A549 treated with AZD9567 at 1 μM for 4 hours (cell line): ENCODE data around the gene FLRT2. TPM values are rescaled to one million over a fixed set of nuclear protein-coding genes. Genes with fewer than 3 reads are reported as not detected.

ENCODE experiments used
- total RNA-seq: library from RNA; stranded (reverse); fragments of 200-300 nt; extraction: Qiagen RNA extraction; gene quantifications from 5 replicates; pipeline ENCODE4 v1.2.3, GENCODE V29; 2022; ENCODE audit not compliant: insufficient read depth

Gene FLRT2, protein sequence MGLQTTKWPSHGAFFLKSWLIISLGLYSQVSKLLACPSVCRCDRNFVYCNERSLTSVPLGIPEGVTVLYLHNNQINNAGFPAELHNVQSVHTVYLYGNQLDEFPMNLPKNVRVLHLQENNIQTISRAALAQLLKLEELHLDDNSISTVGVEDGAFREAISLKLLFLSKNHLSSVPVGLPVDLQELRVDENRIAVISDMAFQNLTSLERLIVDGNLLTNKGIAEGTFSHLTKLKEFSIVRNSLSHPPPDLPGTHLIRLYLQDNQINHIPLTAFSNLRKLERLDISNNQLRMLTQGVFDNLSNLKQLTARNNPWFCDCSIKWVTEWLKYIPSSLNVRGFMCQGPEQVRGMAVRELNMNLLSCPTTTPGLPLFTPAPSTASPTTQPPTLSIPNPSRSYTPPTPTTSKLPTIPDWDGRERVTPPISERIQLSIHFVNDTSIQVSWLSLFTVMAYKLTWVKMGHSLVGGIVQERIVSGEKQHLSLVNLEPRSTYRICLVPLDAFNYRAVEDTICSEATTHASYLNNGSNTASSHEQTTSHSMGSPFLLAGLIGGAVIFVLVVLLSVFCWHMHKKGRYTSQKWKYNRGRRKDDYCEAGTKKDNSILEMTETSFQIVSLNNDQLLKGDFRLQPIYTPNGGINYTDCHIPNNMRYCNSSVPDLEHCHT
- 1.5 to 3.1 TPM (median 2.7 TPM) in 5 replicates for total RNA-seq

DNA sequence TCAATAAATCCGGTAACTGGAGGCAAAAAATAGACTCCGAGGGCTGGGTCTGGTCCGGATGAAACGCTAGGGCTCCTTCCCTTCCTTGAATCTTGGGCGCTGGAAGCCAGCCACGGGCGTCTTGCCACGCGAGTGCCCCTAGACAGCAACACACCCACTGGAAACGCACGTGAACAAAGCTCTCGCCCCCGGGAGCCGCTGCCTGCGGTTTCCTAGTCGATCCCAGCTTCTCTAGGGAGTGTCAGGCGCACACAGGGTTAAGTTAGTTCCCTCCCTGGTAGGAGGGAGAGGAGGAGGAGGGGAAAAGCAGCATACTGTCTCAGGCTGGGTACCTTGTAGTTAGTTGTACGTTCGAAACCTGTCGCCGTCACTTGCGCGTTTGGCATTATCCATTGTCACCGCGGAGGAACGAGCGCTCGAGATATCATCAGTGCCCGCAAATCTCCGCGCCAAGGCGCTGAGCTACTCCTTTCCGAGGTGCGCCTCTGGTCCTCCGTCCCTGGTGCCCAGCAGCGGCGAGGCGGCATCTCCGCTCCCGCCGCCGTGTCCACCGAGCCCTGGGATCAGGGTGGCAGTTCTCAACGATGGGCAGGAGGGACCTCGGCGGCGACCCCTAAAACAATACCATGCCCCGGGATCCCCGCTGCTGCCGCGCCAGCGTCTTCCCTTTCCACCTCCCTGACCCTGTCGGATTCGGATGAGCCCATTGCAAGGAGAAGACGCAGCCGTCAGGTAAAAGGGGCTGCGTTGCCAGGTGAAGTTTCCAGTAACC, at the start of gene FLRT2:
FLRT2 (plus strand) TSS at position 342 of the 772 bp plus-strand sequence. CDS start 91,371 bp downstream, outside the sequence.

